PC-9 (cell line): ENCODE results near the gene DNM3.

Experiments used
- CTCF ChIP-seq: fragments of 200-600 bp; sonication (generic); conservative IDR thresholded peaks from 2 replicates; pipeline ENCODE4 v1.6.1; 2017; ENCODE audit warnings: mixed run types, antibody characterized with exemption, mild to moderate bottlenecking, moderate library complexity
- EZH2 ChIP-seq: fragments of 200-600 bp; sonication (generic); IDR thresholded peaks from 2 replicates; pipeline ENCODE4 v1.8.0; 2017; ENCODE audit warnings: antibody characterized with exemption, low read depth

- TF ChIP-seq CTCF (no peak), EZH2 (no peak)
Observed at GRCh38 chr1:172224871-172225270, 383.6 kb downstream of the DNM3 start.
